Breast epithelium (tissue), 3 donors: ENCODE measurements around the gene RELL1.

Source experiments
- POLR2AphosphoS5 ChIP-seq, 3 donors: sonication (generic); formaldehyde crosslinking; IDR thresholded peaks; one replicate each; pipeline ENCODE4 v1.6.1; 2017; ENCODE audit warnings: antibody characterized with exemption in 3 of 3
- TF ChIP-seq, protein P1 (sequence below), 3 donors: fragments of 450-650 bp; IDR thresholded peaks; one replicate each; pipeline ENCODE4 v1.5.1; 2016 to 2017; ENCODE audit warnings: antibody characterized with exemption in 3 of 3, mild to moderate bottlenecking in 3 of 3, moderate library complexity in 3 of 3

GRCh38 chr4:37732526-37733186 is 46.5 kb upstream of the RELL1 start:
- TF ChIP-seq, protein P1, sequence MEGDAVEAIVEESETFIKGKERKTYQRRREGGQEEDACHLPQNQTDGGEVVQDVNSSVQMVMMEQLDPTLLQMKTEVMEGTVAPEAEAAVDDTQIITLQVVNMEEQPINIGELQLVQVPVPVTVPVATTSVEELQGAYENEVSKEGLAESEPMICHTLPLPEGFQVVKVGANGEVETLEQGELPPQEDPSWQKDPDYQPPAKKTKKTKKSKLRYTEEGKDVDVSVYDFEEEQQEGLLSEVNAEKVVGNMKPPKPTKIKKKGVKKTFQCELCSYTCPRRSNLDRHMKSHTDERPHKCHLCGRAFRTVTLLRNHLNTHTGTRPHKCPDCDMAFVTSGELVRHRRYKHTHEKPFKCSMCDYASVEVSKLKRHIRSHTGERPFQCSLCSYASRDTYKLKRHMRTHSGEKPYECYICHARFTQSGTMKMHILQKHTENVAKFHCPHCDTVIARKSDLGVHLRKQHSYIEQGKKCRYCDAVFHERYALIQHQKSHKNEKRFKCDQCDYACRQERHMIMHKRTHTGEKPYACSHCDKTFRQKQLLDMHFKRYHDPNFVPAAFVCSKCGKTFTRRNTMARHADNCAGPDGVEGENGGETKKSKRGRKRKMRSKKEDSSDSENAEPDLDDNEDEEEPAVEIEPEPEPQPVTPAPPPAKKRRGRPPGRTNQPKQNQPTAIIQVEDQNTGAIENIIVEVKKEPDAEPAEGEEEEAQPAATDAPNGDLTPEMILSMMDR (IDR thresholded peaks at IDR 0.05), result no peak
- TF ChIP-seq POLR2AphosphoS5 (IDR thresholded peaks at IDR 0.05), result no peak
